ENCODE results near the gene CCDC85C. TPM values are rescaled to one million over a fixed set of nuclear protein-coding genes. Genes with fewer than 3 reads are reported as not detected.
A peak's percentile ranks its signal among the peaks of the same experiment; 100 is the strongest.

The CCDC85C gene
- polyA plus RNA-seq, 1 experiment, result 7.2 TPM

GRCh38 chr14:99589031-99589441 lies 15.0 kb downstream of the CCDC85C start:
- no peaks in the 10 kb centered on the region for H3K9me3 ChIP-seq (ENCODE audit: control insufficient read depth, insufficient read depth, low read length)
- H3K4me3 ChIP-seq (ENCODE audit: low read depth, low read length), result no peak overlapping the region
- no peak for DNase-seq (ENCODE audit: low read depth, low spot score)
- TF ChIP-seq CTCF (IDR thresholded peaks at IDR 0.05; ENCODE audit: low read depth, low read length), result no peak
- no peak overlapping the region for H3K27ac ChIP-seq (ENCODE audit: low read depth, low read length)
- POLR2A ChIA-PET, result interaction anchor here (0.6 kb wide), 1 partner anchor 15 kb away, joined by 3 read pairs; the partner anchor contains the start of gene CCDC85C
- CTCF ChIA-PET, result interaction anchor here (0.7 to 1.6 kb wide), 3 partner anchors 16 to 39 kb away, joined by 3 to 4 read pairs (median 4); no protein-coding TSS in a partner anchor
- H3K27me3 ChIP-seq (ENCODE audit: control insufficient read depth, insufficient read depth, low read length), result no peaks in the 10 kb centered on the region

DNA sequence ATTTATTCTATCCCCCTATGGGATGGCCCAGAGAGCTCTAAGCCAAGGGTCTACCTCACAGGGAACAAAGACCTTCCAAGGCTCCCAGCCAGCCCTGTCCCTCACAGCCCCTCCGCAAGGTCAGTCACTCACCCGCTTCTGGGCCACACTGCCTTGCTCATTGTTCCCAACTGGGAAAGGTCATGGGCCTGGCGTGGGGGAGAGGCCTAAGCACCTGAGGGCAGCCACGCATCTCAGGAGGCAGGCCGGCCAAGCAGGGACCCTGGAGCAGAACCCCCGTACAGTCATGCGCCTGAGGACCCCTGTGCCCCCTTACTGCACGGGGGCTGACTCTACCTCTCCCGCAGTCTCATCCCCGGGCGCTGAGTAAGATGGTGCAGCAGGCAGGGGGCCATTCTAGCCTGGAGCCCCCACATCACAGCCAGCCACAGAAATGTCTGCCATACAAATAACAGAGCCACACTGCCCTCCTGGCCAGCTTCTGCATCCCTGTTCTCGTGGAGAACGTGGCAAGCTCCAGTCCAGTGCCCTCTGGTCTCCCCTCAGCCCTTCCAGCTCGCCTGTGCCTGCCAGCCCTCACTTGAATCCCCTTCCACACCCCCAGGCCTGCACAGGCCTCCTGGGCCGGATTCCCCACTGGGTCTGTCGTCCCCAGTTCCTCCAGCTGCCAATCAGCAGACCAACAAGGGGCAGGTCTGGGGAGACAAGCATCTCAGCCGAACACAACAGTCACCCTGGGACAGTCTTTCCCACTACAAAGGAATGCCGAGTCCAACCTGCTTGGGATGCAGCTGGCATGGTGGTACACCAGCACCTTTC lies 16.3 kb downstream of the CCDC85C start:
- POLR2A ChIA-PET, result no interaction called here
- DNase-seq (ENCODE audit: low read depth, low spot score), result no peak

GRCh38 chr14:99586761-99587459 lies 17.1 kb downstream of the CCDC85C start:
- ChIA-PET CTCF (interaction anchor here (0.9 kb wide), 1 partner anchor 13 kb away, joined by 5 read pairs; no protein-coding TSS in a partner anchor), POLR2A (no interaction called here)
- peak overlapping the region; percentile 11 for H3K27ac ChIP-seq (ENCODE audit: low read depth, low read length)
- no peak for TF ChIP-seq CTCF (IDR thresholded peaks at IDR 0.05; ENCODE audit: low read depth, low read length)
- DNase-seq (ENCODE audit: low read depth, low spot score), result no peak
- no peaks in the 10 kb centered on the region for H3K27me3 ChIP-seq (ENCODE audit: control insufficient read depth, insufficient read depth, low read length)
- H3K9me3 ChIP-seq (ENCODE audit: control insufficient read depth, insufficient read depth, low read length), result no peaks in the 10 kb centered on the region
- H3K4me3 ChIP-seq (ENCODE audit: low read depth, low read length), result no peak overlapping the region

More for the DNA sequence above, 16.3 kb downstream of the CCDC85C start:
- CTCF ChIA-PET, result interaction anchor here (0.9 kb wide), 1 partner anchor 13 kb away, joined by 5 read pairs; no protein-coding TSS in a partner anchor
- TF ChIP-seq CTCF (IDR thresholded peaks at IDR 0.05; ENCODE audit: low read depth, low read length), result no peak
- no peak overlapping the region for H3K27ac ChIP-seq (ENCODE audit: low read depth, low read length)
- no peak overlapping the region for H3K4me3 ChIP-seq (ENCODE audit: low read depth, low read length)
- H3K9me3 ChIP-seq (ENCODE audit: control insufficient read depth, insufficient read depth, low read length), result no peaks in the 10 kb centered on the region
- no peaks in the 10 kb centered on the region for H3K27me3 ChIP-seq (ENCODE audit: control insufficient read depth, insufficient read depth, low read length)

GRCh38 chr14:99586054-99586760 lies 17.8 kb downstream of the CCDC85C start:
- CTCF ChIA-PET, result no interaction called here

More at GRCh38 chr14:99586054-99586760, 17.8 kb downstream of the CCDC85C start:
- POLR2A ChIA-PET, result no interaction called here
- Histone ChIP-seq H3K27ac (ENCODE audit: low read depth, low read length) (no peak overlapping the region), H3K4me3 (ENCODE audit: low read depth, low read length) (no peak overlapping the region), H3K27me3 (ENCODE audit: control insufficient read depth, insufficient read depth, low read length) (no peaks in the 10 kb centered on the region), H3K9me3 (ENCODE audit: control insufficient read depth, insufficient read depth, low read length) (no peaks in the 10 kb centered on the region; the same call in 1 of the 2 replicates)
- DNase-seq (ENCODE audit: low read depth, low spot score), result no peak
- no peak for TF ChIP-seq CTCF (IDR thresholded peaks at IDR 0.05; ENCODE audit: low read depth, low read length)

Data from AG04450 (cell line).